ENCODE results near the gene CABP2. TPM values are rescaled to one million over a fixed set of nuclear protein-coding genes. Genes with fewer than 3 reads are reported as not detected.

CABP2 gene
- total RNA-seq, 1 experiment from 2014 or later = not detected

- peaks cover 4% of the 10 kb centered on the region for H3K36me3 ChIP-seq (ENCODE audit: insufficient read depth, low read length, poor library complexity, severe bottlenecking)
- peak overlapping the region; percentile 75 for H3K4me3 ChIP-seq (ENCODE audit: low read depth, low read length, poor library complexity, severe bottlenecking)
- H3K27me3 ChIP-seq (replicated peaks; ENCODE audit: insufficient read depth, low read depth, low read length, poor library complexity) = no peaks in the 10 kb centered on the region
- intact Hi-C loops (cut with micrococcal nuclease; ENCODE audit: unreplicated experiment) = no loop called here
- POLR2A ChIA-PET (ENCODE audit: low non-redundant PET) = no interaction called here
- peak overlapping the region; percentile 55 for H3K27ac ChIP-seq (ENCODE audit: low read depth, low read length, poor library complexity, severe bottlenecking)
- peak; percentile 45 for DNase-seq (ENCODE audit: low spot score)
- CTCF ChIA-PET = no interaction called here
- no peaks in the 10 kb centered on the region for H3K9me3 ChIP-seq (ENCODE audit: low read depth, low read length, poor library complexity, severe bottlenecking)
- no peak for TF ChIP-seq CTCF (conservative IDR thresholded peaks at IDR 0.05; ENCODE audit: low read depth, low read length)
- TF ChIP-seq EZH2 (IDR thresholded peaks at IDR 0.05; ENCODE audit: borderline replicate concordance, low read depth, low read length, poor library complexity, severe bottlenecking) = no peak
- H3K4me1 ChIP-seq (ENCODE audit: insufficient read depth, low read length, poor library complexity, severe bottlenecking) = peaks cover 46% of the 10 kb centered on the region
- BruUV-seq (replicated peaks) = no TSS peak
Measured at GRCh38 chr11:67504005-67504949, 19.0 kb downstream of the CABP2 start.

GRCh38 chr11:67503119-67504004 is 19.9 kb downstream of the CABP2 start:
- no peaks in the 10 kb centered on the region for H3K9me3 ChIP-seq (ENCODE audit: low read depth, low read length, poor library complexity, severe bottlenecking)
- no TSS peak for BruUV-seq (replicated peaks)
- peaks cover 46% of the 10 kb centered on the region for H3K4me1 ChIP-seq (ENCODE audit: insufficient read depth, low read length, poor library complexity, severe bottlenecking)
- TF ChIP-seq EZH2 (IDR thresholded peaks at IDR 0.05; ENCODE audit: borderline replicate concordance, low read depth, low read length, poor library complexity, severe bottlenecking) (no peak), CTCF (conservative IDR thresholded peaks at IDR 0.05; ENCODE audit: low read depth, low read length) (no peak)
- POLR2A ChIA-PET (ENCODE audit: low non-redundant PET) = no interaction called here
- no peak for DNase-seq (ENCODE audit: low spot score)
- H3K27ac ChIP-seq (ENCODE audit: low read depth, low read length, poor library complexity, severe bottlenecking) = no peak overlapping the region
- H3K36me3 ChIP-seq (ENCODE audit: insufficient read depth, low read length, poor library complexity, severe bottlenecking) = peaks cover 4% of the 10 kb centered on the region
- peak overlapping the region; percentile 75 for H3K4me3 ChIP-seq (ENCODE audit: low read depth, low read length, poor library complexity, severe bottlenecking)
- intact Hi-C loops (cut with micrococcal nuclease; ENCODE audit: unreplicated experiment) = no loop called here
- CTCF ChIA-PET = no interaction called here
- no peaks in the 10 kb centered on the region for H3K27me3 ChIP-seq (replicated peaks; ENCODE audit: insufficient read depth, low read depth, low read length, poor library complexity)

GRCh38 chr11:67502328-67502979 is 20.8 kb downstream of the CABP2 start:
- Histone ChIP-seq H3K4me1 (ENCODE audit: insufficient read depth, low read length, poor library complexity, severe bottlenecking) (peaks cover 42% of the 10 kb centered on the region), H3K27ac (ENCODE audit: low read depth, low read length, poor library complexity, severe bottlenecking) (no peak overlapping the region), H3K27me3 (replicated peaks; ENCODE audit: insufficient read depth, low read depth, low read length, poor library complexity) (no peaks in the 10 kb centered on the region), H3K36me3 (ENCODE audit: insufficient read depth, low read length, poor library complexity, severe bottlenecking) (peaks cover 4% of the 10 kb centered on the region), H3K4me3 (ENCODE audit: low read depth, low read length, poor library complexity, severe bottlenecking) (no peak overlapping the region), H3K9me3 (ENCODE audit: low read depth, low read length, poor library complexity, severe bottlenecking) (no peaks in the 10 kb centered on the region)
- intact Hi-C loops (cut with micrococcal nuclease; ENCODE audit: unreplicated experiment) = no loop called here
- TF ChIP-seq EZH2 (IDR thresholded peaks at IDR 0.05; ENCODE audit: borderline replicate concordance, low read depth, low read length, poor library complexity, severe bottlenecking) = no peak
- no peak for TF ChIP-seq CTCF (conservative IDR thresholded peaks at IDR 0.05; ENCODE audit: low read depth, low read length)
- no TSS peak for BruUV-seq (replicated peaks)
- ChIA-PET CTCF (no interaction called here), POLR2A (ENCODE audit: low non-redundant PET) (no interaction called here)
- DNase-seq (ENCODE audit: low spot score) = no peak
